Hepatocyte (in vitro differentiated cells): ENCODE results near the gene LIMS2. TPM values are rescaled to one million over a fixed set of nuclear protein-coding genes. Genes with fewer than 3 reads are reported as not detected.

Experiments used
- DNase-seq: peaks from one replicate; pipeline ENCODE4 v3.0.0-alpha.2; 2016; ENCODE audit warnings: low spot score
- H2AFZ ChIP-seq: fragments of 200-600 bp; sonication (generic); 2 replicates; pipeline ENCODE4 v1.6.0; 2016; ENCODE audit warnings: antibody characterized with exemption, mild to moderate bottlenecking
- H3K27ac ChIP-seq: fragments of 200-600 bp; sonication (generic); 2 replicates; pipeline ENCODE4 v1.5.1; 2016; ENCODE audit warnings: mild to moderate bottlenecking
- H3K27me3 ChIP-seq: fragments of 200-600 bp; sonication (generic); 2 replicates; pipeline ENCODE4 v1.6.1; 2016
- H3K36me3 ChIP-seq: fragments of 200-600 bp; sonication (generic); replicated peaks from 2 replicates; pipeline ENCODE4 v1.5.1; 2016; ENCODE audit warnings: low read depth; ENCODE audit not compliant: insufficient read depth
- H3K4me1 ChIP-seq: fragments of 200-600 bp; sonication (generic); 2 replicates; pipeline ENCODE4 v1.5.1; 2016; ENCODE audit warnings: mild to moderate bottlenecking, moderate library complexity; ENCODE audit not compliant: insufficient read depth
- H3K4me2 ChIP-seq: fragments of 200-600 bp; sonication (generic); 2 replicates; pipeline ENCODE4 v1.6.0; 2016
- H3K4me3 ChIP-seq: fragments of 200-600 bp; sonication (generic); 2 replicates; pipeline ENCODE4 v1.5.1; 2016; ENCODE audit warnings: mild to moderate bottlenecking
- H3K79me2 ChIP-seq: fragments of 200-600 bp; sonication (generic); 2 replicates; pipeline ENCODE4 v1.6.0; 2017; ENCODE audit warnings: mild to moderate bottlenecking
- H3K9me2 ChIP-seq: fragments of 200-600 bp; sonication (generic); replicated peaks from 2 replicates; pipeline ENCODE4 v1.6.0; 2017; ENCODE audit warnings: mild to moderate bottlenecking; ENCODE audit not compliant: insufficient read depth
- H3K9me3 ChIP-seq: fragments of 200-600 bp; sonication (generic); 2 replicates; pipeline ENCODE4 v1.5.1; 2016; ENCODE audit warnings: low read depth, mild to moderate bottlenecking
- H4K20me1 ChIP-seq: fragments of 200-600 bp; sonication (generic); 2 replicates; pipeline ENCODE4 v1.6.0; 2016; ENCODE audit warnings: mild to moderate bottlenecking; ENCODE audit not compliant: insufficient read depth, poor library complexity, severe bottlenecking
- EZH2 ChIP-seq: fragments of 200-600 bp; sonication (generic); IDR thresholded peaks from 2 replicates; pipeline ENCODE4 v1.6.1; 2016; ENCODE audit warnings: antibody characterized with exemption, mild to moderate bottlenecking, borderline replicate concordance
- EZH2phosphoT487 ChIP-seq: fragments of 200-600 bp; sonication (generic); IDR thresholded peaks from one replicate; pipeline ENCODE4 v1.6.1; 2018; ENCODE audit warnings: antibody characterized with exemption, mild to moderate bottlenecking, low read depth, moderate library complexity; ENCODE audit not compliant: unreplicated experiment, severe bottlenecking
- WGBS: methylation state at CpG from one replicate; pipeline ENCODE4 v1.1.6; 2016; ENCODE audit warnings: low lambda C conversion rate; ENCODE audit errors: missing lambda C conversion rate; 5-methylcytosine and 5-hydroxymethylcytosine counted together
- polyA plus RNA-seq: library from polyadenylated mRNA; unstranded; fragments of >200 nt; fragmentation: Nextera tagmentation; extraction: Ambion mirVana; gene quantifications from 2 replicates; pipeline ENCODE4 v1.2.1, GENCODE V29; 2016
- total RNA-seq: library from RNA; depleted of rRNA; stranded (reverse); fragments of >200 nt; gene quantifications from 2 replicates; pipeline ENCODE4 v1.2.3, GENCODE V29; 2014
- TF ChIP-seq, protein P1 (sequence below): fragments of 200-600 bp; sonication (generic); IDR thresholded peaks from 2 replicates; pipeline ENCODE4 v1.5.1; 2016; ENCODE audit warnings: antibody characterized with exemption, mild to moderate bottlenecking; ENCODE audit not compliant: poor library complexity

The LIMS2 gene
- total and polyA plus RNA-seq, 2 experiments from 2014 or later: 4.0 to 8.3 TPM

DNA sequence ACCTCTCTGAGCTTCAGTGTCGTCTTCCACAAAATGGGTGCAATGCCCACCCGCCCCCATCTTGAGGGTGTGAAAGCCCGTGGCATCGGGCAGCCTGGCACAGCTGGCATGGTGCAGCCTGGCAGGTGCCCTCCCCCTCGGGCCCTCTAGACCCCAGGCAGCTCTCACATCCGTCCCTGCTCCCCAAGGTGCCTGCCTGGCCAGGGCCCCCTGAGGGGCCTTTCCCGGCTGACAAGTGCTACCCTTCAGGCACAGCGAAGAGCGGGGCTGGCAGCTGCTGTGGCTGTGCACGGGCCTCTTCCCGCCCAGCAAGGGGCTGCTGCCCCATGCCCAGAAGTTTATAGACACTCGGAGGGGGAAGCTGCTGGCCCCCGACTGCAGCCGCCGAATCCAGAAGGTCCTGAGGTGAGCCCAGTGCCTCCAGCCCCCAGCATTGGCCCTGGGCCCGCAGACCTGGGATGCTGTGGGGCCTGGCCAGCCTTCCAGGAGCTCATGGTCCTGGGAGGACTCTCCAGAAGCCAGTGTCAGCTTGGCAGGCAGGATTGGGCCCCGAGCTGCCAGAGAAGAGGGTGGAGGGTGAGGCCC, 43.2 kb downstream of the LIMS2 start:
- H3K27ac ChIP-seq: no peak overlapping the region

DNA sequence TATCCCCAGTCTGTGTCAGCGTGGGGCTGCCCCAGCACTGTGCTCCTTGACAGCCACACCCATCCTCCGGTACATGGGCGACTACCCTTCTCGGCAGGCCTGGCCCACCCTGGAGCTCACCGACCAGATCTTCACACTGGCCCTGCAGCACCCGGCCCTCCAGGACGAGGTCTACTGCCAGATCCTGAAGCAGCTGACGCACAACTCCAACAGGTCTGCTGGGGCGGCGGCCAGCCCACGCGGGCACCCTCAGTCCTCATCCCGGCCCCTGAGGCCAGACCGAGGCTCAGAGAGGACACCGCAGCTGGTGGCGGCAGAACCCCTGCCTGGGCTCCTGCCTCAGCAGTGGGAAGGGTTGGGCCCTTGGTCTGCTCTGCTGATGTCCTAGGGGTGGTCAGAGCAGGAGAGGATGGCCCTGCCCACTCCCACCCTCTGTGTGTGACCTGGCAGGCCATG, 43.8 kb downstream of the LIMS2 start:
- TF ChIP-seq, protein P1, sequence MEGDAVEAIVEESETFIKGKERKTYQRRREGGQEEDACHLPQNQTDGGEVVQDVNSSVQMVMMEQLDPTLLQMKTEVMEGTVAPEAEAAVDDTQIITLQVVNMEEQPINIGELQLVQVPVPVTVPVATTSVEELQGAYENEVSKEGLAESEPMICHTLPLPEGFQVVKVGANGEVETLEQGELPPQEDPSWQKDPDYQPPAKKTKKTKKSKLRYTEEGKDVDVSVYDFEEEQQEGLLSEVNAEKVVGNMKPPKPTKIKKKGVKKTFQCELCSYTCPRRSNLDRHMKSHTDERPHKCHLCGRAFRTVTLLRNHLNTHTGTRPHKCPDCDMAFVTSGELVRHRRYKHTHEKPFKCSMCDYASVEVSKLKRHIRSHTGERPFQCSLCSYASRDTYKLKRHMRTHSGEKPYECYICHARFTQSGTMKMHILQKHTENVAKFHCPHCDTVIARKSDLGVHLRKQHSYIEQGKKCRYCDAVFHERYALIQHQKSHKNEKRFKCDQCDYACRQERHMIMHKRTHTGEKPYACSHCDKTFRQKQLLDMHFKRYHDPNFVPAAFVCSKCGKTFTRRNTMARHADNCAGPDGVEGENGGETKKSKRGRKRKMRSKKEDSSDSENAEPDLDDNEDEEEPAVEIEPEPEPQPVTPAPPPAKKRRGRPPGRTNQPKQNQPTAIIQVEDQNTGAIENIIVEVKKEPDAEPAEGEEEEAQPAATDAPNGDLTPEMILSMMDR: no peak
- TF ChIP-seq EZH2phosphoT487 (no peak), EZH2 (no peak)

More for the DNA sequence above, 43.2 kb downstream of the LIMS2 start:
- TF ChIP-seq, protein P1: no peak
- no peak for TF ChIP-seq EZH2
- TF ChIP-seq EZH2phosphoT487: no peak
- Histone ChIP-seq H3K4me1 (no peaks in the 10 kb centered on the region), H3K9me2 (no peaks in the 10 kb centered on the region), H3K27me3 (no peaks in the 10 kb centered on the region), H3K9me3 (no peaks in the 10 kb centered on the region), H3K79me2 (no peaks in the 10 kb centered on the region), H2AFZ (no peak overlapping the region), H4K20me1 (no peaks in the 10 kb centered on the region), H3K36me3 (no peaks in the 10 kb centered on the region), H3K4me2 (no peak overlapping the region), H3K4me3 (no peak overlapping the region)
- no peak for DNase-seq
- 92% methylated on average over 17 of the region's 17 CpGs for WGBS

DNA sequence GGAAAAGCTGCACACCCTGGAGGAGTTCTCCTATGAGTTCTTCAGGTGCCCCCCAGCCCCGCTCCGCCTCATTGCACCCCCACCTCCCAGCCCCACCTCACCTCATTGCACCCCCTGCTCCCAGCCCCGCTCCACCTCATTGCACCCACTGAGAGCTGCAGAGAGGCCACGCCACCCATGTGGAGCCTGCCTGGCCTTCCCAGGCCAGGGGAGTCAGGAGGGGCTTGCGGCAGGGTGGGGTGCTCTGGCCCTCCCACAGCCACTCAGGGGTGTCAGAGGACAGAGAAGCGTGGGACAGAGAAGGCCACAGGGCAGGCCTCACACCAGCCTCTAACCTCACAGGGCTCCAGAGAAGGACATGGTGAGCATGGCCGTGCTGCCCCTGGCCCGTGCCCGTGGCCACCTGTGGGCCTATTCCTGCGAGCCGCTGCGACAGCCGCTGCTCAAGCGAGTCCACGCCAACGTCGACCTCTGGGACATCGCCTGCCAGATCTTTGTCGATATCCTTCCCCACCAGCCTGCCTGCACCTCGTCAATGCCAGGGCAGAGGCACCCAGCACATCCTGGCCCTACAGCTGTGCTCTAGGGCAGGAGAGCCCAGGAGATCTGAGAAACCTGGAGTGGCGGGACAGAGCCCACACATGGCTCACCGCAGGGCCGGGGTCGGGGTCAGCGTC, 44.3 kb downstream of the LIMS2 start:
- no peaks in the 10 kb centered on the region for H3K4me1 ChIP-seq
- TF ChIP-seq EZH2phosphoT487: no peak
- TF ChIP-seq, protein P1: no peak
- no peak for TF ChIP-seq EZH2
- DNase-seq: no peak
- no peak overlapping the region for H3K27ac ChIP-seq
- WGBS: 94% methylated on average over 23 of the region's 25 CpGs
- H4K20me1 ChIP-seq: no peaks in the 10 kb centered on the region
- H3K4me2 ChIP-seq: no peak overlapping the region
- no peaks in the 10 kb centered on the region for H3K9me2 ChIP-seq
- H3K9me3 ChIP-seq: no peaks in the 10 kb centered on the region
- H3K36me3 ChIP-seq: no peaks in the 10 kb centered on the region
- no peaks in the 10 kb centered on the region for H3K27me3 ChIP-seq
- H2AFZ ChIP-seq: no peak overlapping the region
- no peak overlapping the region for H3K4me3 ChIP-seq
- H3K79me2 ChIP-seq: no peaks in the 10 kb centered on the region

More for the DNA sequence above, 43.8 kb downstream of the LIMS2 start:
- Histone ChIP-seq H3K9me2 (no peaks in the 10 kb centered on the region), H3K36me3 (no peaks in the 10 kb centered on the region), H3K79me2 (no peaks in the 10 kb centered on the region), H3K4me1 (no peaks in the 10 kb centered on the region), H4K20me1 (no peaks in the 10 kb centered on the region), H3K27ac (no peak overlapping the region), H3K9me3 (no peaks in the 10 kb centered on the region), H3K4me2 (no peak overlapping the region), H2AFZ (no peak overlapping the region), H3K4me3 (no peak overlapping the region), H3K27me3 (no peaks in the 10 kb centered on the region)
- WGBS: 93% methylated on average over 15 of the region's 16 CpGs
- DNase-seq: no peak
